Right atrium auricular region (tissue), 2 donors: ENCODE results near the gene NR2F1-AS1. TPM values are rescaled to one million over a fixed set of nuclear protein-coding genes. Genes with fewer than 3 reads are reported as not detected.

Experiments used
- DNase-seq: peaks from one replicate; pipeline ENCODE4 v3.0.0-alpha.2; 2019; ENCODE audit warnings: low spot score
- H3K27ac ChIP-seq, 2 donors: fragments of 200-600 bp; sonication (generic); 1 replicate in 1 of 2; 2 replicates in 1 of 2; pipeline ENCODE4 v1.5.1; 2016 to 2019
- H3K27me3 ChIP-seq, 2 donors: fragments of 200-600 bp; sonication (generic); one replicate each; pipeline versions ENCODE4 v1.5.1 to v1.6.0; 2017 to 2019
- H3K36me3 ChIP-seq: fragments of 200-600 bp; sonication (generic); one replicate; pipeline ENCODE4 v1.5.1; 2016
- H3K4me1 ChIP-seq, 2 donors: fragments of 200-600 bp; sonication (generic); one replicate each; pipeline versions ENCODE4 v1.5.1 to v1.6.0; 2017 to 2019
- H3K4me3 ChIP-seq, 2 donors: fragments of 200-600 bp; sonication (generic); 1 replicate in 1 of 2; 2 replicates in 1 of 2; pipeline ENCODE4 v1.5.1; 2017 to 2019; ENCODE audit warnings: mild to moderate bottlenecking in 1 of 2, moderate library complexity in 1 of 2
- H3K9me3 ChIP-seq, 2 donors: fragments of 200-600 bp; sonication (generic); one replicate each; pipeline ENCODE4 v1.5.1; 2019
- CTCF ChIP-seq, 2 donors: fragments of 200-600 bp; sonication (generic); IDR thresholded peaks; one replicate each; pipeline ENCODE4 v1.5.1; 2019; ENCODE audit warnings: antibody characterized with exemption in 2 of 2
- total RNA-seq, 2 donors: library from RNA; depleted of rRNA; stranded (reverse); fragments of >200 nt; gene quantifications; one replicate each; pipeline ENCODE4 v1.1.0, GENCODE V29; 2016

NR2F1-AS1 gene
- total RNA-seq, 2 donors from 2014 or later: 7.1 to 11.0 TPM

DNA sequence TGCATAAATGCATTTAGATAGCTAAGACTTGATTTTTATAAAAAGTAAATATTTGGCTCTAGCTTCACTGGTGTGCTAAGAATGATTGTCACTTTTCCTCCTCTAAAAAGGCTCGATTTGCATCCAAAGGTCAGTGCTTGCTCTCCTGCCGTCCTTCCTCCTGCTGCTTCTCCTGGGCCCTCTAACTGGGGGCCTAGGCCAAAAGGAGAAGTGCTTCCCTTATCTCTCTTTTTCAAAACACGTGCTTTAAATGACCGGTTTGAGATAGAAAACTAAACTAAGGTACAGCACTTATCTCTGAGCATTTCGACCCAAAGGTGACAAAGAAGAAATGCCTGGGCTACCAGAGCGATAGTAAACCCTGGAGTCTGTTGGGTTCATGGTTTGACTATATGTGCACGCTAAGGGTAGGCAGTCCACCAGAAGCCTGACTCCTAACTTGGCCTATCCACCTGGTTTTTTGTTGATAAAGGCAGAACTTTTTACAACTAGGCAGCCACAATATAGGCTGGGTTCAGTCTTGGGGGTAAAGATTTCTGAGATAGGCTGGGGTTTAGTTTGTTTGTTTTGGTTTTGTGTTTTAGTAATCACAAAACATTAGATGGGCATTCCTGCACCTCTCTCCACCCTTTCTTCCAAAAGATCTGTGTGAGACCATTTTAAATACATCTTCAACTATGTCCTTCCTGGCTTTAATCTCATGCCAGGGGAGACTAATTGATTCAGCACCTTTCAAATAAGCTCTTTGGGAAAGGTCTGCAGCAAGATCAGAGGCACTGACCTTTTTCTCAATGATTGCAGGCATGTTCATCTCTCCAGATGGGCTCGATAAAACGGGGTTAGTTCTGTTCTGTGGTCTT is 3.8 kb downstream of the NR2F1-AS1 start:
- H3K27me3 ChIP-seq: no peaks in the 10 kb centered on the region

GRCh38 chr5:93575461-93576414 is 5.3 kb downstream of the NR2F1-AS1 start:
- Histone ChIP-seq H3K4me1 (peaks cover 0 to 33% of the 10 kb centered on the region in 2 donors), H3K4me3 (no peak overlapping the region), H3K9me3 (no peaks in the 10 kb centered on the region), H3K27me3 (no peaks in the 10 kb centered on the region), H3K27ac (no peak overlapping the region), H3K36me3 (no peaks in the 10 kb centered on the region)
- DNase-seq: no peak
- TF ChIP-seq CTCF (IDR thresholded peaks at IDR 0.05): no peak

More for the DNA sequence above, 3.8 kb downstream of the NR2F1-AS1 start:
- no peak for TF ChIP-seq CTCF (IDR thresholded peaks at IDR 0.05)
- H3K4me1 ChIP-seq: peaks cover 0 to 25% of the 10 kb centered on the region in 2 donors
- no peaks in the 10 kb centered on the region for H3K9me3 ChIP-seq
- H3K4me3 ChIP-seq: no peak overlapping the region
- peak overlapping the region in 1 of 2 donors; percentile 85 for H3K27ac ChIP-seq
- DNase-seq: no peak
- no peaks in the 10 kb centered on the region for H3K36me3 ChIP-seq

DNA sequence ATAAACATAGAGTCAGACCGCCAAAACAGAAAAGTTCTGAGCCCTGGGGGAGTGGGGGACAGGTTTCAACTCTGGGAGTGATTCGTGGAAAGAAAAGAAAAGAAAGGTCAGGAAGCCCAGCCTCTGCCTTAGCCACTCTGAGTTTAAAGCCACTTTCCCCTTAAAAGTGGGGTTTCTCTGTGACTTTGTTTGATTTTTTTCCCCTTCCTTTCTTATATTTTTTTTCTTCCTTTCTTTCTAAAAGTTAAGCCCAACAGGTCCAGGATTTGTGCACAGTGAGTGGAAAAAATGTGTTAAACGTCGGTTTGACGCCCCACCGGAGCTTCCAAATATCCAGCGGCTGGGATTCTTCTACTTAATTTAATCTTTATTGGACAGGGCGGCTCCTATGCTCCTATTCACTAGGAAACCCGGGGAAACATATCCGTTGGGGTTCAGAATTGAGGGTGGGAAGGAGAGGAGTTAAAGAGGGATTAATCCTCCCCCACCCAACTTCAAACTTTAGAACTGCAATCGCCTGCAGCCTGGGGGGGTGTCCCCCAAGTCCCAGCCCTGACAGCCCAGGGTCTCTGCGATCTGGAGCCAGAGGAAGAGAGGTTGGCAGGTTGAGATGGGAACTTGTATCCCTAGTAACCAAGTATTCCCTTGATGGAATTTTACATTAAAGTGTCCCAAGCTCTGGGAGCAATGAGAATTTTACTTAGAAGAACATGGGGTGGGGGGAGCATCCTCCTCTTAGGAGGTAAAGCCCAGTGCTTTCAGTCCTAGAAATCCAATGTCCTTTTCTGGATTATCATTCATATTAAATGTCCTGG is 6.3 kb downstream of the NR2F1-AS1 start:
- Histone ChIP-seq H3K27me3 (no peaks in the 10 kb centered on the region), H3K36me3 (no peaks in the 10 kb centered on the region), H3K9me3 (no peaks in the 10 kb centered on the region), H3K27ac (peak overlapping the region in 1 of 2 donors; percentile 5), H3K4me1 (peaks cover 0 to 31% of the 10 kb centered on the region in 2 donors), H3K4me3 (no peak overlapping the region)
- DNase-seq: no peak
- no peak for TF ChIP-seq CTCF (IDR thresholded peaks at IDR 0.05)

- no peak for TF ChIP-seq CTCF (IDR thresholded peaks at IDR 0.05)
- H3K4me3 ChIP-seq: no peak overlapping the region
- H3K27me3 ChIP-seq: no peaks in the 10 kb centered on the region
Observed at GRCh38 chr5:93573354-93574351, 7.4 kb downstream of the NR2F1-AS1 start.

More at GRCh38 chr5:93573354-93574351, 7.4 kb downstream of the NR2F1-AS1 start:
- peaks cover 0 to 21% of the 10 kb centered on the region in 2 donors for H3K4me1 ChIP-seq
- no peaks in the 10 kb centered on the region for H3K36me3 ChIP-seq
- DNase-seq: no peak
- no peaks in the 10 kb centered on the region for H3K9me3 ChIP-seq
- H3K27ac ChIP-seq: peak overlapping the region in 1 of 2 donors; percentile 5
